Liver (tissue), 9 donors: ENCODE results near the gene LGR6. TPM values are rescaled to one million over a fixed set of nuclear protein-coding genes. Genes with fewer than 3 reads are reported as not detected.

Experiments
- DNase-seq: peaks from one replicate; pipeline ENCODE4 v3.0.0-alpha.2; 2017; ENCODE audit warnings: low spot score
- H3K27ac ChIP-seq, 2 donors: one replicate each; pipeline ENCODE4 v1.7.0; 2013; ENCODE audit warnings: inconsistent platforms in 2 of 2, low read length in 2 of 2, control low read depth in 1 of 2, low read depth in 1 of 2, mild to moderate bottlenecking in 1 of 2
- H3K27me3 ChIP-seq, 4 donors: one replicate each; pipeline versions ENCODE4 v1.6.1 to v1.7.0; 2013; ENCODE audit warnings: low read length in 3 of 4, inconsistent platforms in 1 of 4, mild to moderate bottlenecking in 1 of 4, moderate library complexity in 1 of 4; ENCODE audit not compliant: control insufficient read depth in 4 of 4, insufficient read depth in 4 of 4
- H3K36me3 ChIP-seq, 4 donors: one replicate each; pipeline versions ENCODE4 v1.6.1 to v1.7.0; 2013; ENCODE audit warnings: low read length in 3 of 4, mild to moderate bottlenecking in 3 of 4, low read depth in 1 of 4, moderate library complexity in 1 of 4; ENCODE audit not compliant: control insufficient read depth in 4 of 4, insufficient read depth in 3 of 4
- H3K4me1 ChIP-seq, 4 donors: one replicate each; pipeline versions ENCODE4 v1.6.1 to v1.7.0; 2013; ENCODE audit warnings: low read length in 3 of 4, mild to moderate bottlenecking in 3 of 4, moderate library complexity in 1 of 4; ENCODE audit not compliant: control insufficient read depth in 4 of 4, insufficient read depth in 4 of 4
- H3K4me3 ChIP-seq, 3 donors: one replicate each; pipeline versions ENCODE4 v1.6.1 to v1.7.0; 2013; ENCODE audit warnings: low read length in 3 of 3, control low read depth in 1 of 3, low read depth in 1 of 3, mild to moderate bottlenecking in 1 of 3
- H3K9ac ChIP-seq, 2 donors: one replicate each; pipeline ENCODE4 v1.7.0; 2013; ENCODE audit warnings: low read length in 2 of 2, mild to moderate bottlenecking in 2 of 2, moderate library complexity in 2 of 2, control low read depth in 1 of 2, low read depth in 1 of 2
- H3K9me3 ChIP-seq, 4 donors: one replicate each; pipeline versions ENCODE4 v1.6.1 to v1.7.0; 2013; ENCODE audit warnings: low read length in 3 of 4; ENCODE audit not compliant: control insufficient read depth in 4 of 4
- EGR1 ChIP-seq, 2 donors: IDR thresholded peaks; 2 replicates each; pipeline ENCODE4 v1.6.1; 2016 to 2018; ENCODE audit warnings: antibody characterized with exemption in 2 of 2, low read depth in 2 of 2
- FOXA1 ChIP-seq: IDR thresholded peaks from 2 replicates; pipeline ENCODE4 v1.6.1; 2016; ENCODE audit warnings: antibody characterized with exemption
- FOXA2 ChIP-seq: IDR thresholded peaks from 2 replicates; pipeline ENCODE4 v1.6.1; 2016; ENCODE audit warnings: antibody characterized with exemption
- GABPA ChIP-seq, 2 donors: IDR thresholded peaks in 1 of 2; conservative IDR thresholded peaks in 1 of 2; 2 replicates each; pipeline ENCODE4 v1.6.1; 2016; ENCODE audit warnings: antibody characterized with exemption in 2 of 2, mild to moderate bottlenecking in 1 of 2, moderate library complexity in 1 of 2
- HNF4A ChIP-seq, 2 donors: conservative IDR thresholded peaks; 2 replicates each; pipeline ENCODE4 v1.6.1; 2016; ENCODE audit warnings: antibody characterized with exemption in 2 of 2, mild to moderate bottlenecking in 2 of 2
- HNF4G ChIP-seq: IDR thresholded peaks from 2 replicates; pipeline ENCODE4 v1.6.1; 2016; ENCODE audit warnings: antibody characterized with exemption
- JUND ChIP-seq, 2 donors: IDR thresholded peaks; 2 replicates each; pipeline ENCODE4 v1.6.1; 2016; ENCODE audit warnings: antibody characterized with exemption in 2 of 2
- NR2F2 ChIP-seq: IDR thresholded peaks from 2 replicates; pipeline ENCODE4 v1.6.1; 2016; ENCODE audit warnings: antibody characterized with exemption
- RAD21 ChIP-seq, 2 donors: IDR thresholded peaks; 2 replicates each; pipeline ENCODE4 v1.6.1; 2016; ENCODE audit warnings: antibody characterized with exemption in 2 of 2, mild to moderate bottlenecking in 2 of 2
- RXRA ChIP-seq, 2 donors: IDR thresholded peaks; 2 replicates each; pipeline ENCODE4 v1.6.1; 2017 to 2018; ENCODE audit warnings: antibody characterized with exemption in 2 of 2, mild to moderate bottlenecking in 1 of 2
- SP1 ChIP-seq: IDR thresholded peaks from 2 replicates; pipeline ENCODE4 v1.6.1; 2018; ENCODE audit warnings: antibody characterized with exemption, mild to moderate bottlenecking
- TAF1 ChIP-seq: conservative IDR thresholded peaks from 2 replicates; pipeline ENCODE4 v1.6.1; 2016; ENCODE audit warnings: antibody characterized with exemption, mild to moderate bottlenecking
- YY1 ChIP-seq: IDR thresholded peaks from 2 replicates; pipeline ENCODE4 v1.6.1; 2016; ENCODE audit warnings: antibody characterized with exemption, mild to moderate bottlenecking
- WGBS: extraction: QIAGEN DNeasy Blood & Tissue Kit; methylation state at CpG from one replicate; pipeline ENCODE4 v1.1.7; 2013; 5-methylcytosine and 5-hydroxymethylcytosine counted together
- polyA plus RNA-seq, 2 donors: library from polyadenylated mRNA; stranded (reverse) in 1 of 2; unstranded in 1 of 2; fragments of 200-250 nt in 1 of 2; fragments of >200 nt in 1 of 2; fragmentation: Nextera tagmentation in 1 of 2; extraction: Ambion mirVana in 1 of 2; gene quantifications; one replicate each; pipeline versions ENCODE4 v1.2.1 to v1.2.3, GENCODE V29; 2013 to 2015
- total RNA-seq, 2 donors: library from RNA; depleted of rRNA; stranded (reverse); fragments of >200 nt; gene quantifications; one replicate each; pipeline ENCODE4 v1.2.3, GENCODE V29; 2014
- TF ChIP-seq, protein P1 (sequence below): IDR thresholded peaks from 2 replicates; pipeline ENCODE4 v1.6.1; 2016; ENCODE audit warnings: antibody characterized with exemption, mild to moderate bottlenecking
- TF ChIP-seq, protein P2 (sequence below): IDR thresholded peaks from 2 replicates; pipeline ENCODE4 v1.6.1; 2016; ENCODE audit warnings: antibody characterized with exemption
- TF ChIP-seq, protein P3 (sequence below): fragments of 150-350 bp; IDR thresholded peaks from 2 replicates; pipeline ENCODE4 v1.5.1; 2017; ENCODE audit warnings: improper control_type of control experiment, low read depth, low read length; ENCODE audit not compliant: missing input control
- TF ChIP-seq, protein P4 (sequence below): IDR thresholded peaks from 2 replicates; pipeline ENCODE4 v1.6.1; 2016; ENCODE audit warnings: antibody characterized with exemption
- donor health status: healthy.
- donor health status: healthy.
- donor health status: healthy.
- donor health status: healthy.
- donor health status: healthy.

LGR6 gene
- total and polyA plus RNA-seq, 4 donors = 0.05 to 1.2 (median 0.75) TPM

DNA sequence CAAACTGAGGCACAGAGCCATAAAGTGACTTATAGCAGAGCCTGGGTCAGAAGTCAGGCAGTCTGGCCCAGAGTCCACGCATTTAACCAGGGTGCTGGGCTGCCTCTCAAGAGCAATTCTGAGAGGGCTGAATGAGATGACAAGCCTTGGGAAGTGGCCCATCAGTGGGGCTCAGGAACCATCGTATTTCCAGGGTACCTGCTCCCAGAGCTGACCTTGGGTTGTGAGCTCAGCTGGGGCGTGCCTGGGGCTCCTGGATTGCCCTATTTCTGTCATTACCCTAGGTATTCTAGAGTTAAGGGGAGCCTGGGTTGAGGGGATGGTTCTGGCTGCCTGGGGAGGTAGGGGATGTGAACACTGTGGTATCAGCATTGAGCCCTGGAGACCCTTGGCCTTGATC, 49.4 kb downstream of the LGR6 start (continued):
- no peak for TF ChIP-seq HNF4A (conservative IDR thresholded peaks at IDR 0.05)
- TF ChIP-seq NR2F2 = no peak
- no peak for TF ChIP-seq YY1

DNA sequence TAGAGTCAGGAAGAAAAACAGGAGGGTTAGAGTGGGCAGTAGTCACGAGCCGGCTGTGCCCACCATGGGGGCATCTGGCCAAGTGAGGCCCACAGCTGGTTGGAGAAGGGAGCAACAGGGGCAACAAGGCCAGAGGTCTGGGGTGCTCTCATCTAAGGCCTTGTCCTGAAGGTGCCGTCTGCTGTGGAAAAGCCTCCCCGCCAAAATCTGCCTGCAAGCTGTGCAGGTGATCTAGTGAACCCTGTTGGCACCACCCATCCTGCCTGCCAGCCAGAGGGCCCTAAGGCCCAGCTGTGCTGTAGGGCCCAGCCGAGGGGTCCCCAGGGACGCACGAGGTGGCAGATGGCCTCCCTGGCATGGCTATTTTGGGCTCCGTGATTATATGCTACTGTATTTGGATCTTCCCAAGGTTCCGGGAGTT, 51.3 kb downstream of the LGR6 start:
- H3K4me1 ChIP-seq = no peaks in the 10 kb centered on the region
- no peak overlapping the region for H3K9ac ChIP-seq
- no peak overlapping the region for H3K4me3 ChIP-seq
- DNase-seq = no peak
- TF ChIP-seq HNF4G (no peak), RXRA (IDR thresholded peaks at IDR 0.05) (no peak), TAF1 (no peak), YY1 (no peak), NR2F2 (no peak)
- TF ChIP-seq, protein P1, sequence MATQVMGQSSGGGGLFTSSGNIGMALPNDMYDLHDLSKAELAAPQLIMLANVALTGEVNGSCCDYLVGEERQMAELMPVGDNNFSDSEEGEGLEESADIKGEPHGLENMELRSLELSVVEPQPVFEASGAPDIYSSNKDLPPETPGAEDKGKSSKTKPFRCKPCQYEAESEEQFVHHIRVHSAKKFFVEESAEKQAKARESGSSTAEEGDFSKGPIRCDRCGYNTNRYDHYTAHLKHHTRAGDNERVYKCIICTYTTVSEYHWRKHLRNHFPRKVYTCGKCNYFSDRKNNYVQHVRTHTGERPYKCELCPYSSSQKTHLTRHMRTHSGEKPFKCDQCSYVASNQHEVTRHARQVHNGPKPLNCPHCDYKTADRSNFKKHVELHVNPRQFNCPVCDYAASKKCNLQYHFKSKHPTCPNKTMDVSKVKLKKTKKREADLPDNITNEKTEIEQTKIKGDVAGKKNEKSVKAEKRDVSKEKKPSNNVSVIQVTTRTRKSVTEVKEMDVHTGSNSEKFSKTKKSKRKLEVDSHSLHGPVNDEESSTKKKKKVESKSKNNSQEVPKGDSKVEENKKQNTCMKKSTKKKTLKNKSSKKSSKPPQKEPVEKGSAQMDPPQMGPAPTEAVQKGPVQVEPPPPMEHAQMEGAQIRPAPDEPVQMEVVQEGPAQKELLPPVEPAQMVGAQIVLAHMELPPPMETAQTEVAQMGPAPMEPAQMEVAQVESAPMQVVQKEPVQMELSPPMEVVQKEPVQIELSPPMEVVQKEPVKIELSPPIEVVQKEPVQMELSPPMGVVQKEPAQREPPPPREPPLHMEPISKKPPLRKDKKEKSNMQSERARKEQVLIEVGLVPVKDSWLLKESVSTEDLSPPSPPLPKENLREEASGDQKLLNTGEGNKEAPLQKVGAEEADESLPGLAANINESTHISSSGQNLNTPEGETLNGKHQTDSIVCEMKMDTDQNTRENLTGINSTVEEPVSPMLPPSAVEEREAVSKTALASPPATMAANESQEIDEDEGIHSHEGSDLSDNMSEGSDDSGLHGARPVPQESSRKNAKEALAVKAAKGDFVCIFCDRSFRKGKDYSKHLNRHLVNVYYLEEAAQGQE = no peak
- TF ChIP-seq, protein P2, sequence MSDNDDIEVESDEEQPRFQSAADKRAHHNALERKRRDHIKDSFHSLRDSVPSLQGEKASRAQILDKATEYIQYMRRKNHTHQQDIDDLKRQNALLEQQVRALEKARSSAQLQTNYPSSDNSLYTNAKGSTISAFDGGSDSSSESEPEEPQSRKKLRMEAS = no peak
- no peaks in the 10 kb centered on the region for H3K36me3 ChIP-seq
- H3K27ac ChIP-seq = no peak overlapping the region
- no peaks in the 10 kb centered on the region for H3K27me3 ChIP-seq
- H3K9me3 ChIP-seq = no peaks in the 10 kb centered on the region
- 90% methylated on average over 9 of the region's 9 CpGs for WGBS

DNA sequence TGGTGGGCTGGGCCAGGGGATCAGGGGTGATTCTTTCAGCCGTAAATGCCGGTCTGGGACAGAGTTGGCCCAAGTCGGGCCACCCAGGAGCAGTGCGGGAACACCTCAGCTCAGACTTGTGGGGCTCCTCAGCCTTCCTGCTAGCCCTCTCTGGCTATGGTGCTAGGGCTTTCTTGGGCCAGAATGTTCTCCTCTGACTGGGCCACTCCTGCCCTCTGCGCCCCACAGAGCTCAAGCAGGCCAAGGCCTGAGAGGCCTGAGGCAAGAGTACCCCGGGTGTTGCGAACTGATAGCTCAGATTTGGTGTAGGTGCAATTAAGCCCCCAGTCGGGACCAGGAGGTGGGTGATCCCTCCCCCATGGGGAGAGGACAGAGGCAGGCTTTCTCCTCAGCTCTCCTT, 51.8 kb downstream of the LGR6 start:
- Histone ChIP-seq H3K27ac (no peak overlapping the region), H3K36me3 (no peaks in the 10 kb centered on the region), H3K27me3 (no peaks in the 10 kb centered on the region), H3K4me1 (no peaks in the 10 kb centered on the region), H3K4me3 (no peak overlapping the region), H3K9ac (no peak overlapping the region), H3K9me3 (no peaks in the 10 kb centered on the region)
- WGBS = 90% methylated on average over 8 of the region's 8 CpGs
- DNase-seq = no peak
- TF ChIP-seq, protein P2 = no peak

DNA sequence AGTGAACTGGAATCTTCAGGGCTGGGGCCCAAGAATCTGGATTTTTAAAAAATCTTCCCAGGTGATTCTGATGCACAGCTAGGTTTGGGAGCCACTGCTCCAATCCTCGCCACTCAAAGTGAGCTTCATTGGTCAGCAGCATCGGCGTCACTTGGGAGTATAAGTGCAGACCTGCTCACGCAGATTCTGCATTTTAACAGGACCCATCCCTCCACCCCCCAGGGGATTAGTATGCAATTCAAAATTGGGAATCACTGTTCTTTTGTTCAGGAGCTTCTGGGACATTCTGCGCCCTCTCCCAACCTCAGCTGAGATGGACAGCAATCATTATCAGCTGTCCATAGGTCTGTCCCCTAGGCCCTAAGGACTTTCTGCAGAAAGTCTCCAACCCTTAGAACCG, 53.5 kb downstream of the LGR6 start:
- no peaks in the 10 kb centered on the region for H3K36me3 ChIP-seq
- H3K4me1 ChIP-seq = no peaks in the 10 kb centered on the region
- WGBS = 89% methylated on average over 6 of the region's 6 CpGs
- no peaks in the 10 kb centered on the region for H3K27me3 ChIP-seq
- H3K27ac ChIP-seq = no peak overlapping the region
- H3K9me3 ChIP-seq = no peaks in the 10 kb centered on the region
- H3K4me3 ChIP-seq = no peak overlapping the region
- H3K9ac ChIP-seq = no peak overlapping the region
- DNase-seq = no peak
- no peak for TF ChIP-seq FOXA2
- no peak for TF ChIP-seq TAF1
- no peak for TF ChIP-seq GABPA (IDR thresholded peaks at IDR 0.05 in 1 of 2, conservative IDR thresholded peaks at IDR 0.05 in 1 of 2)
- TF ChIP-seq, protein P3, sequence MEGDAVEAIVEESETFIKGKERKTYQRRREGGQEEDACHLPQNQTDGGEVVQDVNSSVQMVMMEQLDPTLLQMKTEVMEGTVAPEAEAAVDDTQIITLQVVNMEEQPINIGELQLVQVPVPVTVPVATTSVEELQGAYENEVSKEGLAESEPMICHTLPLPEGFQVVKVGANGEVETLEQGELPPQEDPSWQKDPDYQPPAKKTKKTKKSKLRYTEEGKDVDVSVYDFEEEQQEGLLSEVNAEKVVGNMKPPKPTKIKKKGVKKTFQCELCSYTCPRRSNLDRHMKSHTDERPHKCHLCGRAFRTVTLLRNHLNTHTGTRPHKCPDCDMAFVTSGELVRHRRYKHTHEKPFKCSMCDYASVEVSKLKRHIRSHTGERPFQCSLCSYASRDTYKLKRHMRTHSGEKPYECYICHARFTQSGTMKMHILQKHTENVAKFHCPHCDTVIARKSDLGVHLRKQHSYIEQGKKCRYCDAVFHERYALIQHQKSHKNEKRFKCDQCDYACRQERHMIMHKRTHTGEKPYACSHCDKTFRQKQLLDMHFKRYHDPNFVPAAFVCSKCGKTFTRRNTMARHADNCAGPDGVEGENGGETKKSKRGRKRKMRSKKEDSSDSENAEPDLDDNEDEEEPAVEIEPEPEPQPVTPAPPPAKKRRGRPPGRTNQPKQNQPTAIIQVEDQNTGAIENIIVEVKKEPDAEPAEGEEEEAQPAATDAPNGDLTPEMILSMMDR = no peak
- TF ChIP-seq RXRA (IDR thresholded peaks at IDR 0.05) = no peak
- TF ChIP-seq, protein P4, sequence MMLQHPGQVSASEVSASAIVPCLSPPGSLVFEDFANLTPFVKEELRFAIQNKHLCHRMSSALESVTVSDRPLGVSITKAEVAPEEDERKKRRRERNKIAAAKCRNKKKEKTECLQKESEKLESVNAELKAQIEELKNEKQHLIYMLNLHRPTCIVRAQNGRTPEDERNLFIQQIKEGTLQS = no peak
- no peak for TF ChIP-seq HNF4A (conservative IDR thresholded peaks at IDR 0.05)
- TF ChIP-seq HNF4G = no peak
- no peak for TF ChIP-seq JUND (IDR thresholded peaks at IDR 0.05)
- TF ChIP-seq RAD21 (IDR thresholded peaks at IDR 0.05) = no peak
- TF ChIP-seq, protein P1 = no peak
- no peak for TF ChIP-seq NR2F2
- TF ChIP-seq FOXA1 = no peak
- TF ChIP-seq SP1 = no peak
- no peak for TF ChIP-seq EGR1 (IDR thresholded peaks at IDR 0.05; ENCODE audit: low read depth in 2 of 2)
- TF ChIP-seq YY1 = no peak
